GM23338 (cell line): ENCODE data around the gene RAB7B. TPM values are rescaled to one million over a fixed set of nuclear protein-coding genes. Genes with fewer than 3 reads are reported as not detected.

Experiments
- ATAC-seq: fragments of 200-7000 bp; cut with Tn5 transposase; 3 replicates; pipeline ENCODE4 v1.9.1; 2020
- DNase-seq: peaks from one replicate; pipeline ENCODE4 v3.0.0-alpha.2; 2015; ENCODE audit warnings: low spot score
- H2AFZ ChIP-seq: fragments of 200-600 bp; sonication (generic); 2 replicates; pipeline ENCODE4 v1.8.0; 2016; ENCODE audit warnings: antibody characterized with exemption, mild to moderate bottlenecking, moderate library complexity
- H3F3A ChIP-seq: fragments of 200-600 bp; sonication (generic); replicated peaks from 2 replicates; pipeline ENCODE4 v1.8.0; 2017; ENCODE audit warnings: antibody characterized with exemption, mixed run types, low read depth
- H3K27ac ChIP-seq: fragments of 200-600 bp; sonication (generic); 2 replicates; pipeline ENCODE4 v1.6.1; 2016; ENCODE audit warnings: low read depth
- H3K27me3 ChIP-seq: fragments of 200-600 bp; sonication (generic); 2 replicates; pipeline ENCODE4 v1.8.0; 2016; ENCODE audit warnings: mild to moderate bottlenecking, mixed run types, moderate library complexity; ENCODE audit not compliant: insufficient read depth
- H3K36me3 ChIP-seq: fragments of 200-600 bp; sonication (generic); 2 replicates; pipeline ENCODE4 v1.8.0; 2016; ENCODE audit warnings: mild to moderate bottlenecking; ENCODE audit not compliant: insufficient read depth
- H3K4me1 ChIP-seq: fragments of 200-600 bp; sonication (generic); 2 replicates; pipeline ENCODE4 v1.8.0; 2016; ENCODE audit warnings: mild to moderate bottlenecking, moderate library complexity; ENCODE audit not compliant: insufficient read depth
- H3K4me2 ChIP-seq: fragments of 200-600 bp; sonication (generic); 2 replicates; pipeline ENCODE4 v1.7.1; 2017; ENCODE audit warnings: mixed run types
- H3K4me3 ChIP-seq: fragments of 200-600 bp; sonication (generic); 2 replicates; pipeline ENCODE4 v1.6.1; 2016; ENCODE audit warnings: mixed run types
- H3K79me2 ChIP-seq: fragments of 200-600 bp; sonication (generic); replicated peaks from 2 replicates; pipeline ENCODE4 v1.8.0; 2017; ENCODE audit warnings: mild to moderate bottlenecking; ENCODE audit not compliant: insufficient read depth
- H3K9me2 ChIP-seq: fragments of 200-600 bp; sonication (generic); 2 replicates; pipeline ENCODE4 v1.8.0; 2017; ENCODE audit not compliant: insufficient read depth
- H4K20me1 ChIP-seq: fragments of 200-600 bp; sonication (generic); replicated peaks from 2 replicates; pipeline ENCODE4 v1.8.0; 2017; ENCODE audit warnings: mild to moderate bottlenecking; ENCODE audit not compliant: insufficient read depth
- H3K27ac Mint-ChIP-seq: 2 replicates; pipeline ENCODE4 v1.8.0; 2020; ENCODE audit warnings: inconsistent platforms, mild to moderate bottlenecking, moderate library complexity, mixed read lengths
- H3K27me3 Mint-ChIP-seq: 3 replicates; pipeline ENCODE4 v1.8.0; 2022; ENCODE audit warnings: low read depth, mild to moderate bottlenecking, moderate library complexity, mixed read lengths, inconsistent platforms; ENCODE audit not compliant: insufficient read depth, poor library complexity
- H3K36me3 Mint-ChIP-seq: 3 replicates; pipeline ENCODE4 v1.8.0; 2021; ENCODE audit warnings: low read depth, mild to moderate bottlenecking, inconsistent platforms, moderate library complexity, mixed read lengths
- H3K4me1 Mint-ChIP-seq: 3 replicates; pipeline ENCODE4 v1.8.0; 2020; ENCODE audit warnings: mild to moderate bottlenecking, inconsistent platforms, mixed read lengths
- H3K4me3 Mint-ChIP-seq: 3 replicates; pipeline ENCODE4 v1.8.0; 2021; ENCODE audit warnings: moderate library complexity, mild to moderate bottlenecking, inconsistent platforms, mixed read lengths
- H3K9me3 Mint-ChIP-seq: 3 replicates; pipeline ENCODE4 v1.8.0; 2020; ENCODE audit warnings: moderate library complexity, mild to moderate bottlenecking, inconsistent platforms, mixed read lengths
- CREB1 ChIP-seq: fragments of 250-450 bp; sonication (Bioruptor Pico); IDR thresholded peaks from 2 replicates; pipeline ENCODE4 v1.5.0; 2020; ENCODE audit warnings: low read depth, mild to moderate bottlenecking, moderate library complexity
- CTCF ChIP-seq, 2 experiments: fragments of 200-600 bp in 1 of 2; sonication (generic) in 1 of 2; conservative IDR thresholded peaks; 2 replicates each; pipeline versions ENCODE4 v1.5.1 to v1.6.1; 2016 to 2017; ENCODE audit warnings: antibody characterized with exemption in 2 of 2, low read depth in 2 of 2, mild to moderate bottlenecking in 2 of 2, moderate library complexity in 1 of 2
- EZH2 ChIP-seq: fragments of 200-600 bp; sonication (generic); IDR thresholded peaks from one replicate; pipeline ENCODE4 v1.8.0; 2017; ENCODE audit warnings: antibody characterized with exemption, mild to moderate bottlenecking, low read depth; ENCODE audit not compliant: unreplicated experiment
- EZH2phosphoT487 ChIP-seq: fragments of 200-600 bp; sonication (generic); IDR thresholded peaks from one replicate; pipeline ENCODE4 v1.8.1; 2018; ENCODE audit warnings: antibody characterized with exemption; ENCODE audit not compliant: unreplicated experiment
- JUNB ChIP-seq: IDR thresholded peaks from one replicate; pipeline ENCODE4 v1.6.1; 2016; ENCODE audit warnings: antibody characterized with exemption; ENCODE audit not compliant: unreplicated experiment
- NANOG ChIP-seq: IDR thresholded peaks from 2 replicates; pipeline ENCODE4 v1.6.1; 2016; ENCODE audit warnings: antibody characterized with exemption, borderline replicate concordance
- POLR2AphosphoS5 ChIP-seq: IDR thresholded peaks from 2 replicates; pipeline ENCODE4 v1.6.1; 2016; ENCODE audit warnings: antibody characterized with exemption, low read depth
- REST ChIP-seq: IDR thresholded peaks from one replicate; pipeline ENCODE4 v1.6.1; 2018; ENCODE audit warnings: antibody characterized with exemption; ENCODE audit not compliant: unreplicated experiment
- STAT1 ChIP-seq: IDR thresholded peaks from one replicate; pipeline ENCODE4 v1.6.1; 2016; ENCODE audit warnings: antibody characterized with exemption; ENCODE audit not compliant: unreplicated experiment
- ZNF114 ChIP-seq: fragments of 250-450 bp; sonication (Bioruptor Pico); IDR thresholded peaks from 2 replicates; pipeline ENCODE4 v1.5.0; 2020; ENCODE audit warnings: mild to moderate bottlenecking, moderate library complexity
- ZNF331 ChIP-seq: fragments of 250-450 bp; sonication (Bioruptor Pico); IDR thresholded peaks from 2 replicates; pipeline ENCODE4 v1.5.0; 2020; ENCODE audit warnings: low read depth, mild to moderate bottlenecking, moderate library complexity
- polyA plus RNA-seq: library from polyadenylated mRNA; unstranded; fragments of >200 nt; fragmentation: Nextera tagmentation; extraction: Ambion mirVana; gene quantifications from 2 replicates; pipeline ENCODE4 v1.2.1, GENCODE V29; 2016
- total RNA-seq: library from RNA; depleted of rRNA; stranded (reverse); fragments of >200 nt; shearing (Covaris generic); gene quantifications from 2 replicates; pipeline ENCODE4 v1.2.3, GENCODE V29; 2014
- TF ChIP-seq, protein P1 (sequence below): IDR thresholded peaks from 2 replicates; pipeline ENCODE4 v1.6.1; 2016; ENCODE audit warnings: antibody characterized with exemption
- TF ChIP-seq, protein P2 (sequence below): fragments of 250-450 bp; sonication (Bioruptor Pico); IDR thresholded peaks from 2 replicates; pipeline ENCODE4 v1.5.0; 2020; ENCODE audit warnings: mild to moderate bottlenecking, moderate library complexity

RAB7B gene
- total and polyA plus RNA-seq, 2 experiments from 2014 or later = not detected

- TF ChIP-seq EZH2 (no peak), CREB1 (CRISPR knock-in tag) (no peak), STAT1 (no peak), POLR2AphosphoS5 (no peak), EZH2phosphoT487 (no peak), REST (no peak), ZNF331 (no peak), NANOG (no peak), ZNF114 (CRISPR knock-in tag) (no peak), CTCF (conservative IDR thresholded peaks at IDR 0.05; ENCODE audit: low read depth in 2 of 2) (no peak), JUNB (no peak)
- TF ChIP-seq, protein P1, sequence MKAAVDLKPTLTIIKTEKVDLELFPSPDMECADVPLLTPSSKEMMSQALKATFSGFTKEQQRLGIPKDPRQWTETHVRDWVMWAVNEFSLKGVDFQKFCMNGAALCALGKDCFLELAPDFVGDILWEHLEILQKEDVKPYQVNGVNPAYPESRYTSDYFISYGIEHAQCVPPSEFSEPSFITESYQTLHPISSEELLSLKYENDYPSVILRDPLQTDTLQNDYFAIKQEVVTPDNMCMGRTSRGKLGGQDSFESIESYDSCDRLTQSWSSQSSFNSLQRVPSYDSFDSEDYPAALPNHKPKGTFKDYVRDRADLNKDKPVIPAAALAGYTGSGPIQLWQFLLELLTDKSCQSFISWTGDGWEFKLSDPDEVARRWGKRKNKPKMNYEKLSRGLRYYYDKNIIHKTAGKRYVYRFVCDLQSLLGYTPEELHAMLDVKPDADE = no peak
- TF ChIP-seq, protein P2, sequence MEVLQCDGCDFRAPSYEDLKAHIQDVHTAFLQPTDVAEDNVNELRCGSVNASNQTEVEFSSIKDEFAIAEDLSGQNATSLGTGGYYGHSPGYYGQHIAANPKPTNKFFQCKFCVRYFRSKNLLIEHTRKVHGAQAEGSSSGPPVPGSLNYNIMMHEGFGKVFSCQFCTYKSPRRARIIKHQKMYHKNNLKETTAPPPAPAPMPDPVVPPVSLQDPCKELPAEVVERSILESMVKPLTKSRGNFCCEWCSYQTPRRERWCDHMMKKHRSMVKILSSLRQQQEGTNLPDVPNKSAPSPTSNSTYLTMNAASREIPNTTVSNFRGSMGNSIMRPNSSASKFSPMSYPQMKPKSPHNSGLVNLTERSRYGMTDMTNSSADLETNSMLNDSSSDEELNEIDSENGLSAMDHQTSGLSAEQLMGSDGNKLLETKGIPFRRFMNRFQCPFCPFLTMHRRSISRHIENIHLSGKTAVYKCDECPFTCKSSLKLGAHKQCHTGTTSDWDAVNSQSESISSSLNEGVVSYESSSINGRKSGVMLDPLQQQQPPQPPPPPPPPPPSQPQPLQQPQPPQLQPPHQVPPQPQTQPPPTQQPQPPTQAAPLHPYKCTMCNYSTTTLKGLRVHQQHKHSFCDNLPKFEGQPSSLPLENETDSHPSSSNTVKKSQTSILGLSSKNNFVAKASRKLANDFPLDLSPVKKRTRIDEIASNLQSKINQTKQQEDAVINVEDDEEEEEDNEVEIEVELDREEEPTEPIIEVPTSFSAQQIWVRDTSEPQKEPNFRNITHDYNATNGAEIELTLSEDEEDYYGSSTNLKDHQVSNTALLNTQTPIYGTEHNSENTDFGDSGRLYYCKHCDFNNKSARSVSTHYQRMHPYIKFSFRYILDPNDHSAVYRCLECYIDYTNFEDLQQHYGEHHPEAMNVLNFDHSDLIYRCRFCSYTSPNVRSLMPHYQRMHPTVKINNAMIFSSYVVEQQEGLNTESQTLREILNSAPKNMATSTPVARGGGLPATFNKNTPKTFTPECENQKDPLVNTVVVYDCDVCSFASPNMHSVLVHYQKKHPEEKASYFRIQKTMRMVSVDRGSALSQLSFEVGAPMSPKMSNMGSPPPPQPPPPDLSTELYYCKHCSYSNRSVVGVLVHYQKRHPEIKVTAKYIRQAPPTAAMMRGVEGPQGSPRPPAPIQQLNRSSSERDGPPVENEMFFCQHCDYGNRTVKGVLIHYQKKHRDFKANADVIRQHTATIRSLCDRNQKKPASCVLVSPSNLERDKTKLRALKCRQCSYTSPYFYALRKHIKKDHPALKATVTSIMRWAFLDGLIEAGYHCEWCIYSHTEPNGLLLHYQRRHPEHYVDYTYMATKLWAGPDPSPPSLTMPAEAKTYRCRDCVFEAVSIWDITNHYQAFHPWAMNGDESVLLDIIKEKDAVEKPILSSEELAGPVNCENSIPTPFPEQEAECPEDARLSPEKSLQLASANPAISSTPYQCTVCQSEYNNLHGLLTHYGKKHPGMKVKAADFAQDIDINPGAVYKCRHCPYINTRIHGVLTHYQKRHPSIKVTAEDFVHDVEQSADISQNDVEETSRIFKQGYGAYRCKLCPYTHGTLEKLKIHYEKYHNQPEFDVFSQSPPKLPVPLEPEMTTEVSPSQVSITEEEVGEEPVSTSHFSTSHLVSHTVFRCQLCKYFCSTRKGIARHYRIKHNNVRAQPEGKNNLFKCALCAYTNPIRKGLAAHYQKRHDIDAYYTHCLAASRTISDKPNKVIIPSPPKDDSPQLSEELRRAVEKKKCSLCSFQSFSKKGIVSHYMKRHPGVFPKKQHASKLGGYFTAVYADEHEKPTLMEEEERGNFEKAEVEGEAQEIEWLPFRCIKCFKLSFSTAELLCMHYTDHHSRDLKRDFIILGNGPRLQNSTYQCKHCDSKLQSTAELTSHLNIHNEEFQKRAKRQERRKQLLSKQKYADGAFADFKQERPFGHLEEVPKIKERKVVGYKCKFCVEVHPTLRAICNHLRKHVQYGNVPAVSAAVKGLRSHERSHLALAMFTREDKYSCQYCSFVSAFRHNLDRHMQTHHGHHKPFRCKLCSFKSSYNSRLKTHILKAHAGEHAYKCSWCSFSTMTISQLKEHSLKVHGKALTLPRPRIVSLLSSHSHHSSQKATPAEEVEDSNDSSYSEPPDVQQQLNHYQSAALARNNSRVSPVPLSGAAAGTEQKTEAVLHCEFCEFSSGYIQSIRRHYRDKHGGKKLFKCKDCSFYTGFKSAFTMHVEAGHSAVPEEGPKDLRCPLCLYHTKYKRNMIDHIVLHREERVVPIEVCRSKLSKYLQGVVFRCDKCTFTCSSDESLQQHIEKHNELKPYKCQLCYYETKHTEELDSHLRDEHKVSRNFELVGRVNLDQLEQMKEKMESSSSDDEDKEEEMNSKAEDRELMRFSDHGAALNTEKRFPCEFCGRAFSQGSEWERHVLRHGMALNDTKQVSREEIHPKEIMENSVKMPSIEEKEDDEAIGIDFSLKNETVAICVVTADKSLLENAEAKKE (CRISPR knock-in tag) = no peak
- no peak overlapping the region for H3K4me3 Mint-ChIP-seq
- no peaks in the 10 kb centered on the region; the same call in 2 of the 3 replicates for H3K9me3 Mint-ChIP-seq
- Histone ChIP-seq H3K27me3 (no peaks in the 10 kb centered on the region), H3K27ac (no peak overlapping the region), H3K4me1 (peaks cover 11% of the 10 kb centered on the region), H2AFZ (no peak overlapping the region), H3F3A (no peaks in the 10 kb centered on the region), H3K36me3 (no peaks in the 10 kb centered on the region), H3K9me2 (peaks cover 8% of the 10 kb centered on the region), H3K79me2 (no peaks in the 10 kb centered on the region), H3K4me2 (no peak overlapping the region), H4K20me1 (no peaks in the 10 kb centered on the region), H3K4me3 (no peak overlapping the region)
- no peak overlapping the region for H3K27ac Mint-ChIP-seq
- DNase-seq = no peak
- peaks cover 35% of the 10 kb centered on the region for H3K4me1 Mint-ChIP-seq
- H3K27me3 Mint-ChIP-seq = peaks cover 18% of the 10 kb centered on the region
- no peaks in the 10 kb centered on the region for H3K36me3 Mint-ChIP-seq
- no peak for ATAC-seq
Measured at GRCh38 chr1:205936846-205937586, 66.2 kb downstream of the RAB7B start.
